GM12891 (cell line): ENCODE measurements around the gene ENTHD1.

Source experiments
- POLR2A ChIP-seq: IDR thresholded peaks from 2 replicates; pipeline ENCODE4 v1.6.1; 2011; ENCODE audit warnings: low read depth, low read length, control low read depth
- POLR2AphosphoS5 ChIP-seq: IDR thresholded peaks from 2 replicates; pipeline ENCODE4 v1.6.1; 2011; ENCODE audit warnings: low read depth, low read length, control low read depth
- POU2F2 ChIP-seq: IDR thresholded peaks from 2 replicates; pipeline ENCODE4 v1.6.1; 2011; ENCODE audit warnings: low read depth, mild to moderate bottlenecking, control low read depth, low read length, moderate library complexity
- TAF1 ChIP-seq: IDR thresholded peaks from 2 replicates; pipeline ENCODE4 v1.6.1; 2011; ENCODE audit warnings: low read depth, low read length, control low read depth

DNA sequence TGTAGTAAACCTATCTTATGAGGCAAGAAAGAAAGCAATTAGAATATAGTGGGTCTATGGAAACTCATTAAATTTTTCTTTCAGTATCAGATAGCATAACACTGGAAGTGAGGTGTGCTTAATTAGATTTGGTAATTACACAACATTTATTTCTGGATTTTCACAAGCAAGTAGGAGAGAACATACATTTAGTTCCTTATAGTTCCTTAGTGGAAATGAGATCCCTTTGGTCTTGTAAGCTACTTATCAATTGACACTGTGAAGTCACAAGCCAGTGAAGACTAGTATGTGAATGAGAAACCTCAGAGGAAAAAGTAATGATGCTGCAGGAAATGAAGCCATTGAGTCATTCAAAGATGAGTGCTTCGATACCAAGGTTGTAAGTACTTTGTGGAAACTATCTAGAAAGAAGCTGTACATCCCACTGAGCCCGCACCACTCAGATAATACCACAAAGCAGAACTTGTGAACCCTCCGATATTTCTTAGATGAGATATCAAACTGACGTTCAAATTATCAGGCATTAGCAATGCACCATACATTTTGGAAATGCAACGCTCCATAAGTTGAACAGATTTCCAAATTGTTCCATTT is 53.5 kb downstream of the ENTHD1 start:
- TF ChIP-seq TAF1 (no peak), POLR2A (no peak), POLR2AphosphoS5 (no peak), POU2F2 (no peak)
